K562 (cell line): ENCODE data around the gene C10orf95. TPM values are rescaled to one million over a fixed set of nuclear protein-coding genes. Genes with fewer than 3 reads are reported as not detected.

Experiments used
- BHLHE40 ChIP-seq: IDR thresholded peaks from 2 replicates; pipeline ENCODE4 v1.6.1; 2011; ENCODE audit warnings: low read length, improper control_type of control experiment
- CBX3 ChIP-seq, 2 experiments: IDR thresholded peaks; 1 replicate in 1 of 2; 2 replicates in 1 of 2; pipeline ENCODE4 v1.6.1; 2012; ENCODE audit warnings: inconsistent platforms in 2 of 2, low read length in 2 of 2, borderline replicate concordance in 1 of 2, control low read depth in 1 of 2
- CCNT2 ChIP-seq: IDR thresholded peaks from 2 replicates; pipeline ENCODE4 v1.6.1; 2011; ENCODE audit warnings: borderline replicate concordance, low read depth, mild to moderate bottlenecking, moderate library complexity, mixed read lengths, low read length; ENCODE audit not compliant: insufficient read length; ENCODE audit errors: extremely low read depth
- CREM ChIP-seq: IDR thresholded peaks from 2 replicates; pipeline ENCODE4 v1.6.1; 2014; ENCODE audit warnings: antibody characterized with exemption, low read depth
- CXXC5 ChIP-seq: fragments of 250-450 bp; sonication (Bioruptor Pico); IDR thresholded peaks from 2 replicates; pipeline ENCODE4 v1.8.0; 2022; ENCODE audit warnings: inconsistent platforms, mild to moderate bottlenecking, moderate library complexity
- E2F3 ChIP-seq: fragments of 250-450 bp; sonication (Bioruptor Pico); IDR thresholded peaks from 2 replicates; pipeline ENCODE4 v1.4.0; 2020; ENCODE audit warnings: mild to moderate bottlenecking
- FOS ChIP-seq: IDR thresholded peaks from 3 replicates; pipeline ENCODE4 v1.6.1; 2011; ENCODE audit not compliant: insufficient read length; ENCODE audit errors: extremely low read depth
- HMGN3 ChIP-seq: IDR thresholded peaks from 2 replicates; pipeline ENCODE4 v1.6.1; 2011; ENCODE audit warnings: borderline replicate concordance, low read depth, mild to moderate bottlenecking, mixed read lengths, low read length; ENCODE audit not compliant: insufficient read length; ENCODE audit errors: extremely low read depth
- JUND ChIP-seq, 2 experiments: IDR thresholded peaks; 2 replicates in 1 of 2; 3 replicates in 1 of 2; pipeline ENCODE4 v1.6.1; 2011; ENCODE audit warnings: borderline replicate concordance in 2 of 2, low read depth in 2 of 2, low read length in 2 of 2, improper control_type of control experiment in 1 of 2, missing biosample characterization in 1 of 2, missing genetic modification characterization in 1 of 2, missing genetic modification reagents in 1 of 2
- NR2C1 ChIP-seq, 2 experiments: fragments of 450-650 bp; IDR thresholded peaks; 2 replicates each; pipeline ENCODE4 v1.6.1; 2017; ENCODE audit warnings: mild to moderate bottlenecking in 2 of 2, antibody characterized with exemption in 1 of 2, inconsistent platforms in 1 of 2, missing compliant biosample characterization in 1 of 2, missing genetic modification characterization in 1 of 2
- PHF8 ChIP-seq: fragments of 200-600 bp; sonication (generic); IDR thresholded peaks from 2 replicates; pipeline ENCODE4 v1.6.1; 2012; ENCODE audit warnings: mixed run types, mild to moderate bottlenecking, inconsistent platforms, low read length, moderate library complexity, borderline replicate concordance
- POLR2A ChIP-seq: fragments of 450-650 bp; conservative IDR thresholded peaks from 2 replicates; pipeline ENCODE4 v1.6.1; 2016
- POLR2B ChIP-seq: fragments of 450-650 bp; IDR thresholded peaks from 2 replicates; pipeline ENCODE4 v1.6.1; 2018; ENCODE audit warnings: low read depth; ENCODE audit not compliant: partially characterized antibody
- RB1 ChIP-seq: fragments of 450-650 bp; IDR thresholded peaks from 2 replicates; pipeline ENCODE4 v1.6.1; 2017; ENCODE audit warnings: low read depth, mild to moderate bottlenecking
- RBFOX2 ChIP-seq: fragments of 200-400 bp; formaldehyde crosslinking; IDR thresholded peaks from 2 replicates; pipeline ENCODE4 v1.6.1; 2017; ENCODE audit warnings: low read depth, mild to moderate bottlenecking, low read length, moderate library complexity
- RNF2 ChIP-seq: sonication (generic); IDR thresholded peaks from 2 replicates; pipeline ENCODE4 v1.6.1; 2016
- ZFX ChIP-seq: sonication (generic); formaldehyde crosslinking; IDR thresholded peaks from 2 replicates; pipeline ENCODE4 v1.8.0; 2022; ENCODE audit warnings: mild to moderate bottlenecking, missing genetic modification reagents, moderate library complexity
- ZNF124 ChIP-seq: sonication (generic); formaldehyde crosslinking; IDR thresholded peaks from 2 replicates; pipeline ENCODE4 v1.8.1; 2022; ENCODE audit warnings: missing genetic modification reagents
- polyA plus RNA-seq, 8 experiments: library from polyadenylated mRNA; depleted of rRNA in 4 of 8; stranded (reverse) in 5 of 8; unstranded in 3 of 8; fragments of >200 nt; fragmentation: Nextera tagmentation in 2 of 8; fragmentation: Illumina TruSeq in 1 of 8; extraction: Ambion mirVana in 2 of 8; extraction: Trizol in 1 of 8; gene quantifications; 2 replicates each; pipeline versions ENCODE4 v1.2.1 to v1.2.3, GENCODE V29; 2011 to 2014; ENCODE audit warnings: inconsistent platforms in 1 of 8, missing spikeins in 1 of 8
- total RNA-seq, 7 experiments: library from RNA; depleted of rRNA in 6 of 7; stranded (reverse); fragments of >200 nt in 6 of 7; fragmentation: Illumina TruSeq in 2 of 7; extraction: Trizol in 2 of 7; gene quantifications; 2 replicates each; pipeline versions ENCODE4 v1.2.1 to v1.2.3, GENCODE V29; 2011 to 2021; ENCODE audit warnings: low replicate concordance in 1 of 7
- TF ChIP-seq, protein P1 (sequence below): fragments of 250-450 bp; sonication (Bioruptor Pico); IDR thresholded peaks from 2 replicates; pipeline ENCODE4 v1.4.0; 2020; ENCODE audit warnings: mild to moderate bottlenecking
- TF ChIP-seq, protein P2 (sequence below): fragments of 450-650 bp; IDR thresholded peaks from 2 replicates; pipeline ENCODE4 v1.6.1; 2014; ENCODE audit warnings: low read depth, mild to moderate bottlenecking, moderate library complexity, borderline replicate concordance
- TF ChIP-seq, protein P3 (sequence below): sonication (generic); formaldehyde crosslinking; IDR thresholded peaks from 2 replicates; pipeline ENCODE4 v1.8.1; 2023; ENCODE audit warnings: mild to moderate bottlenecking, missing genetic modification reagents

Gene C10orf95
- total and polyA plus RNA-seq, 9 of the 15 experiments (the other 6 are each of a cell fraction or from before 2014, with no cell fraction given): 0.03 to 0.41 (median 0.17) TPM; not detected in 1

GRCh38 chr10:102461187-102462054 is 10.1 kb upstream of the C10orf95 start (continued):
- TF ChIP-seq, protein P1, sequence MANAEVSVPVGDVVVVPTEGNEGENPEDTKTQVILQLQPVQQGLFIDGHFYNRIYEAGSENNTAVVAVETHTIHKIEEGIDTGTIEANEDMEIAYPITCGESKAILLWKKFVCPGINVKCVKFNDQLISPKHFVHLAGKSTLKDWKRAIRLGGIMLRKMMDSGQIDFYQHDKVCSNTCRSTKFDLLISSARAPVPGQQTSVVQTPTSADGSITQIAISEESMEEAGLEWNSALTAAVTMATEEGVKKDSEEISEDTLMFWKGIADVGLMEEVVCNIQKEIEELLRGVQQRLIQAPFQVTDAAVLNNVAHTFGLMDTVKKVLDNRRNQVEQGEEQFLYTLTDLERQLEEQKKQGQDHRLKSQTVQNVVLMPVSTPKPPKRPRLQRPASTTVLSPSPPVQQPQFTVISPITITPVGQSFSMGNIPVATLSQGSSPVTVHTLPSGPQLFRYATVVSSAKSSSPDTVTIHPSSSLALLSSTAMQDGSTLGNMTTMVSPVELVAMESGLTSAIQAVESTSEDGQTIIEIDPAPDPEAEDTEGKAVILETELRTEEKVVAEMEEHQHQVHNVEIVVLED (CRISPR knock-in tag): peak; percentile 83
- TF ChIP-seq RBFOX2 (peak; percentile 82), RB1 (peak; percentile 76), POLR2B (peak; percentile 50), PHF8 (peak; percentile 38; the same call in 1 of the 2 replicates), FOS (peak; percentile 11), CREM (peak; percentile 71), CBX3 (IDR thresholded peaks at IDR 0.05; ENCODE audit: borderline replicate concordance in 1 of 2, low read length in 2 of 2) (peak in 1 of 2 experiments; percentile 13; a peak in 1 of 3 replicates), ZNF124 (CRISPR knock-in tag) (no peak), ZFX (peak; percentile 40), JUND (IDR thresholded peaks at IDR 0.05; ENCODE audit: borderline replicate concordance, low read depth, low read length) (0 out of 2 replicates have a peak, but pooled peaks have one; percentile 24), JUND (tag; IDR thresholded peaks at IDR 0.05; ENCODE audit: borderline replicate concordance, low read depth, low read length) (no peak; the same call in 2 of the 3 replicates), NR2C1 (IDR thresholded peaks at IDR 0.05) (peak; percentile 73), NR2C1 (tag; IDR thresholded peaks at IDR 0.05) (peak; percentile 87), HMGN3 (peak; percentile 31), BHLHE40 (peak; percentile 95), CXXC5 (CRISPR knock-in tag) (peak; percentile 97), E2F3 (CRISPR knock-in tag) (no peak), RNF2 (no peak), CCNT2 (peak; percentile 56), POLR2A (peak; percentile 55; the same call in 1 of the 2 replicates)
- TF ChIP-seq, protein P2, sequence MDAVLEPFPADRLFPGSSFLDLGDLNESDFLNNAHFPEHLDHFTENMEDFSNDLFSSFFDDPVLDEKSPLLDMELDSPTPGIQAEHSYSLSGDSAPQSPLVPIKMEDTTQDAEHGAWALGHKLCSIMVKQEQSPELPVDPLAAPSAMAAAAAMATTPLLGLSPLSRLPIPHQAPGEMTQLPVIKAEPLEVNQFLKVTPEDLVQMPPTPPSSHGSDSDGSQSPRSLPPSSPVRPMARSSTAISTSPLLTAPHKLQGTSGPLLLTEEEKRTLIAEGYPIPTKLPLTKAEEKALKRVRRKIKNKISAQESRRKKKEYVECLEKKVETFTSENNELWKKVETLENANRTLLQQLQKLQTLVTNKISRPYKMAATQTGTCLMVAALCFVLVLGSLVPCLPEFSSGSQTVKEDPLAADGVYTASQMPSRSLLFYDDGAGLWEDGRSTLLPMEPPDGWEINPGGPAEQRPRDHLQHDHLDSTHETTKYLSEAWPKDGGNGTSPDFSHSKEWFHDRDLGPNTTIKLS: no peak
- TF ChIP-seq, protein P3, sequence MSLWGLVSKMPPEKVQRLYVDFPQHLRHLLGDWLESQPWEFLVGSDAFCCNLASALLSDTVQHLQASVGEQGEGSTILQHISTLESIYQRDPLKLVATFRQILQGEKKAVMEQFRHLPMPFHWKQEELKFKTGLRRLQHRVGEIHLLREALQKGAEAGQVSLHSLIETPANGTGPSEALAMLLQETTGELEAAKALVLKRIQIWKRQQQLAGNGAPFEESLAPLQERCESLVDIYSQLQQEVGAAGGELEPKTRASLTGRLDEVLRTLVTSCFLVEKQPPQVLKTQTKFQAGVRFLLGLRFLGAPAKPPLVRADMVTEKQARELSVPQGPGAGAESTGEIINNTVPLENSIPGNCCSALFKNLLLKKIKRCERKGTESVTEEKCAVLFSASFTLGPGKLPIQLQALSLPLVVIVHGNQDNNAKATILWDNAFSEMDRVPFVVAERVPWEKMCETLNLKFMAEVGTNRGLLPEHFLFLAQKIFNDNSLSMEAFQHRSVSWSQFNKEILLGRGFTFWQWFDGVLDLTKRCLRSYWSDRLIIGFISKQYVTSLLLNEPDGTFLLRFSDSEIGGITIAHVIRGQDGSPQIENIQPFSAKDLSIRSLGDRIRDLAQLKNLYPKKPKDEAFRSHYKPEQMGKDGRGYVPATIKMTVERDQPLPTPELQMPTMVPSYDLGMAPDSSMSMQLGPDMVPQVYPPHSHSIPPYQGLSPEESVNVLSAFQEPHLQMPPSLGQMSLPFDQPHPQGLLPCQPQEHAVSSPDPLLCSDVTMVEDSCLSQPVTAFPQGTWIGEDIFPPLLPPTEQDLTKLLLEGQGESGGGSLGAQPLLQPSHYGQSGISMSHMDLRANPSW: no peak
